PC-9 (cell line): ENCODE results near the gene NADSYN1.

Source experiments
- EZH2 ChIP-seq: fragments of 200-600 bp; sonication (generic); IDR thresholded peaks from 2 replicates; pipeline ENCODE4 v1.8.0; 2017; ENCODE audit warnings: antibody characterized with exemption, low read depth
- TF ChIP-seq, protein P1 (sequence below): fragments of 200-600 bp; sonication (generic); conservative IDR thresholded peaks from 2 replicates; pipeline ENCODE4 v1.6.1; 2017; ENCODE audit warnings: mixed run types, antibody characterized with exemption, mild to moderate bottlenecking, moderate library complexity

DNA sequence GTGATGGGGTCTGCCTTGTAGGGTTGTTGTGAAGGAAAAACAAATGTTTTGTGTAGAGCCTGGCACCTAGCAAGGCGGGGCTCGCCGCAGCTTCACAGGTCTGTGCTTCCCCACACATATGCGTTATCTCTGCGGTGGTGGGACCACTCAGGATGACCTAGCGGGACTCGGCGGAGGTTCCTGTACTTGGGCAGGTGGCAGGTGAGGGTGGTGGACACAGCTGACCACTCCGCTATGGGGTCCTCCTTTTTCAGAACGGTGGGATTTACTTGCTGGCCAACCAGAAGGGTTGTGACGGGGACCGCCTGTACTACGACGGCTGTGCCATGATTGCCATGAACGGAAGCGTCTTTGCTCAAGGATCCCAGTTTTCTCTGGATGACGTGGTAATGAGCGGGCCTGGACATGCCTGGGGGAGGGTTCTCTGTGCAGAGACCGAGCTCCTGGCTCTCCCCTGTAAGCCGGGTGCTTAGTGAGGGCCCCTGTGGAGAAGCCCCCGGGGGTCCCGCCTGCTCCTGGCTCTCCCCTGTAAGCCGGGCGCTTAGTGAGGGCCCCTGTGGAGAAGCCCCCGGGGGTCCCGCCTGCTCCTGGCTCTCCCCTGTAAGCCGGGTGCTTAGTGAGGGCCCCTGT lies 21.3 kb downstream of the NADSYN1 start:
- TF ChIP-seq, protein P1, sequence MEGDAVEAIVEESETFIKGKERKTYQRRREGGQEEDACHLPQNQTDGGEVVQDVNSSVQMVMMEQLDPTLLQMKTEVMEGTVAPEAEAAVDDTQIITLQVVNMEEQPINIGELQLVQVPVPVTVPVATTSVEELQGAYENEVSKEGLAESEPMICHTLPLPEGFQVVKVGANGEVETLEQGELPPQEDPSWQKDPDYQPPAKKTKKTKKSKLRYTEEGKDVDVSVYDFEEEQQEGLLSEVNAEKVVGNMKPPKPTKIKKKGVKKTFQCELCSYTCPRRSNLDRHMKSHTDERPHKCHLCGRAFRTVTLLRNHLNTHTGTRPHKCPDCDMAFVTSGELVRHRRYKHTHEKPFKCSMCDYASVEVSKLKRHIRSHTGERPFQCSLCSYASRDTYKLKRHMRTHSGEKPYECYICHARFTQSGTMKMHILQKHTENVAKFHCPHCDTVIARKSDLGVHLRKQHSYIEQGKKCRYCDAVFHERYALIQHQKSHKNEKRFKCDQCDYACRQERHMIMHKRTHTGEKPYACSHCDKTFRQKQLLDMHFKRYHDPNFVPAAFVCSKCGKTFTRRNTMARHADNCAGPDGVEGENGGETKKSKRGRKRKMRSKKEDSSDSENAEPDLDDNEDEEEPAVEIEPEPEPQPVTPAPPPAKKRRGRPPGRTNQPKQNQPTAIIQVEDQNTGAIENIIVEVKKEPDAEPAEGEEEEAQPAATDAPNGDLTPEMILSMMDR, result no peak
- no peak for TF ChIP-seq EZH2
